ENCODE results near the gene TRIM32. TPM values are rescaled to one million over a fixed set of nuclear protein-coding genes. Genes with fewer than 3 reads are reported as not detected.

The TRIM32 gene
- total RNA-seq, 1 experiment from 2014 or later: 17.8 TPM

GRCh38 chr9:116700882-116701865 is 14.1 kb downstream of the TRIM32 start:
- peaks cover 26% of the 10 kb centered on the region for H3K4me1 Mint-ChIP-seq (ENCODE audit: insufficient read depth, unreplicated experiment)
- ChIA-PET CTCF (interaction anchor here (1.3 kb wide), 1 partner anchor 36 kb away, joined by 5 read pairs; no protein-coding TSS in a partner anchor), POLR2A (interaction anchor here (0.5 kb wide), 1 partner anchor 17 kb away, joined by 3 read pairs; no protein-coding TSS in a partner anchor)
- peaks cover 33% of the 10 kb centered on the region for H3K36me3 Mint-ChIP-seq (ENCODE audit: insufficient read depth, unreplicated experiment)
- no peaks in the 10 kb centered on the region for H3K27me3 Mint-ChIP-seq (ENCODE audit: insufficient read depth, unreplicated experiment)
- intact Hi-C loops (cut with micrococcal nuclease): no loop called here
- DNase-seq (ENCODE audit: unreplicated experiment): no peak
- H3K9me3 Mint-ChIP-seq (ENCODE audit: unreplicated experiment): no peaks in the 10 kb centered on the region
- peak overlapping the region; percentile 48 for H3K27ac Mint-ChIP-seq (ENCODE audit: low read depth, unreplicated experiment)
- H3K4me3 Mint-ChIP-seq (ENCODE audit: unreplicated experiment): no peak overlapping the region
- no TSS peak for BruUV-seq (replicated peaks)
- TF ChIP-seq CTCF (IDR thresholded peaks at IDR 0.05; ENCODE audit: unreplicated experiment): no peak

DNA sequence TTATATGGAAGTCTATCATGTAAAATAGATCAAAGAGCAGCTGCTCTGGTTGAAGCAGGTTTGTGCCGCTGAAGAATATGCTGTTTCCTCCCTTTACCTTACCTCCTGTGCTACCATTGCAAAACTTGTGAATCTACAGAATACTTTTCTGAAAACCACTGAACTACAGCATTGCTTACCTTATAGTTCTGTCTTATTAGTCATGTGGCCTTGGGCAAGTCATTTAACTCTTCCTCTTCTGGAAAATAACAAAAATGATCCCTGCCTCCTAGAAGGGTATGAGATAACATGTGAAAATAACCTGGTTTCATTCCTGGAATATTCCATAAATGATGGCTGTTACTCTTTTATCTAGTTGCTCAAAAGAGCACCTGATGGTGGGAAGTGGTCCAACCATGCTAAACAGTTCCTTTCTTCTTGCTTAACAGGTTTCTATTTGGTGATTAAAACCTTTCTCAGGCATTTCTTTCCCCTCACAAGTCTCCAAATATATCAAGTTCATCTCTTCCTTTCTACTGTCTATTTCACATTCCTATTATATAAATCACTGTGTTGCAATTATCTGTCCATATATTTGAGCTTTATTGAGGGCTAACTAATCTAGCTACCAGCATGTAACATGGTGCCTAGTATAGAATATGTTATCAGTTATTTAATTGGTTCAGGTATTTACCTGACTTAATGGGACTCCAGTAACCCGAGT is 15.0 kb downstream of the TRIM32 start:
- CTCF ChIA-PET: no interaction called here
- TF ChIP-seq CTCF (IDR thresholded peaks at IDR 0.05; ENCODE audit: unreplicated experiment): no peak
- POLR2A ChIA-PET: no interaction called here
- Mint-ChIP-seq H3K27me3 (ENCODE audit: insufficient read depth, unreplicated experiment) (no peaks in the 10 kb centered on the region), H3K9me3 (ENCODE audit: unreplicated experiment) (no peaks in the 10 kb centered on the region), H3K36me3 (ENCODE audit: insufficient read depth, unreplicated experiment) (peaks cover 32% of the 10 kb centered on the region), H3K4me1 (ENCODE audit: insufficient read depth, unreplicated experiment) (peaks cover 20% of the 10 kb centered on the region), H3K27ac (ENCODE audit: low read depth, unreplicated experiment) (peak overlapping the region; percentile 48), H3K4me3 (ENCODE audit: unreplicated experiment) (no peak overlapping the region)
- DNase-seq (ENCODE audit: unreplicated experiment): peak; percentile 29
- intact Hi-C loops (cut with micrococcal nuclease): no loop called here
- no TSS peak for BruUV-seq (replicated peaks)

DNA sequence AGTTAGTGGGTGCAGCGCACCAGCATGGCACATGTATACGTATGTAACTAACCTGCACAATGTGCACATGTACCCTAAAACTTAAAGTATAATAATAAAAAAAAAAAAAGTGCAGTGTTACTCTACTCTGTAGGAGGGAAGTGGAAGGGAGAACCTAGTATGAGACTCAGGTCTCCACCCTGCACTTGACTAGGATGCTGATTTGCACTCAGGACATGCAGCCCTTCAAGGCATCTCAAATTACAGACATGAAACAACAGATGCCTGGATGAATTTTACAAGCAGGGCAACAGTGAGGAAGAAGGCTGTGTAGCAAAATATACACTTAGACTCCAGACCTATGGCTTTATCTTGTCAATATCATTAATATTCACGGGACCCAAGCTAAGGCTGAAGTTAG is 16.5 kb downstream of the TRIM32 start:
- intact Hi-C loops (cut with micrococcal nuclease): no loop called here
- H3K36me3 Mint-ChIP-seq (ENCODE audit: insufficient read depth, unreplicated experiment): peaks cover 17% of the 10 kb centered on the region
- no peak for TF ChIP-seq CTCF (IDR thresholded peaks at IDR 0.05; ENCODE audit: unreplicated experiment)
- H3K27ac Mint-ChIP-seq (ENCODE audit: low read depth, unreplicated experiment): no peak overlapping the region
- H3K9me3 Mint-ChIP-seq (ENCODE audit: unreplicated experiment): no peaks in the 10 kb centered on the region
- no peak overlapping the region for H3K4me3 Mint-ChIP-seq (ENCODE audit: unreplicated experiment)
- CTCF ChIA-PET: no interaction called here
- no peaks in the 10 kb centered on the region for H3K27me3 Mint-ChIP-seq (ENCODE audit: insufficient read depth, unreplicated experiment)
- BruUV-seq (replicated peaks): no TSS peak
- POLR2A ChIA-PET: interaction anchor here (0.7 to 2.0 kb wide), 2 partner anchors 10 to 106 kb away, joined by 3 to 5 read pairs; no protein-coding TSS in a partner anchor
- no peak for DNase-seq (ENCODE audit: unreplicated experiment)
- peaks cover 20% of the 10 kb centered on the region for H3K4me1 Mint-ChIP-seq (ENCODE audit: insufficient read depth, unreplicated experiment)

DNA sequence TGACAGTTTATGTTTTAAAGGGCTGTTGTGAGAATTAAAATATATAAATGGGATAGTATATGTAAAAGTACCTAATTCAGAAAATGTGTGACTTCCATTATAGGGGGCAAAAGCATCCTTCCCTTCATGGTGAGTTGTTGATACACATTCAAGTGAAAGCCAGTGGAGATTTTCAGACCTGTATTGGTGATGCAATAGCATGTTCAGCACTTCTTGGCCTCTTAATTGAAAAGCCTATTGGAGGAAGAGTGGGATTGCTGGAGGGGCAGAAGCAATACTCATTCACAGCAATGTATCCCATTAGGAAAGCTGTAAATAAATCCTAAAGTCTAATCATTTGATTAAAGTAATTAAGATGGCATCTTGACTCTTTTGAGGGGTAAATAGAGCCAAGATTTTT is 17.4 kb downstream of the TRIM32 start:
- ChIA-PET CTCF (interaction anchor here (0.8 kb wide), 1 partner anchor 156 kb away, joined by 3 read pairs; no protein-coding TSS in a partner anchor), POLR2A (interaction anchor here (0.6 to 2.0 kb wide), 2 partner anchors 11 to 196 kb away, joined by 4 to 5 read pairs; no protein-coding TSS in a partner anchor)
- DNase-seq (ENCODE audit: unreplicated experiment): no peak
- intact Hi-C loops (cut with micrococcal nuclease): no loop called here
- Mint-ChIP-seq H3K27ac (ENCODE audit: low read depth, unreplicated experiment) (no peak overlapping the region), H3K4me1 (ENCODE audit: insufficient read depth, unreplicated experiment) (peaks cover 20% of the 10 kb centered on the region), H3K9me3 (ENCODE audit: unreplicated experiment) (no peaks in the 10 kb centered on the region), H3K27me3 (ENCODE audit: insufficient read depth, unreplicated experiment) (no peaks in the 10 kb centered on the region), H3K4me3 (ENCODE audit: unreplicated experiment) (no peak overlapping the region), H3K36me3 (ENCODE audit: insufficient read depth, unreplicated experiment) (peaks cover 9% of the 10 kb centered on the region)
- TF ChIP-seq CTCF (IDR thresholded peaks at IDR 0.05; ENCODE audit: unreplicated experiment): no peak
- no TSS peak for BruUV-seq (replicated peaks)

All from MCF 10A (cell line).